GM19324 (cell line): ENCODE measurements around the gene CYB561D2.

Experiments
- ATAC-seq: cut with Tn5 transposase; IDR thresholded peaks from one replicate; pipeline ENCODE4 v1.9.1; 2021; ENCODE audit warnings: mild to moderate bottlenecking, moderate library complexity; ENCODE audit not compliant: unreplicated experiment, low FRiP score

Gene CYB561D2

GRCh38 chr3:50385754-50386153, 35.1 kb downstream of the CYB561D2 start:
- ATAC-seq = no peak

- no peak for ATAC-seq
Observed at GRCh38 chr3:50388016-50388719, 37.5 kb downstream of the CYB561D2 start.

GRCh38 chr3:50388720-50389413, 38.2 kb downstream of the CYB561D2 start:
- no peak for ATAC-seq

GRCh38 chr3:50389414-50389767, 38.7 kb downstream of the CYB561D2 start:
- no peak for ATAC-seq

GRCh38 chr3:50390508-50391224, 40.0 kb downstream of the CYB561D2 start:
- ATAC-seq = no peak

GRCh38 chr3:50392101-50392715, 41.5 kb downstream of the CYB561D2 start:
- ATAC-seq = no peak

- no peak for ATAC-seq
Observed at GRCh38 chr3:50393061-50393460, 42.4 kb downstream of the CYB561D2 start.

- no peak for ATAC-seq
Observed at GRCh38 chr3:50395070-50395860, 44.6 kb downstream of the CYB561D2 start.

GRCh38 chr3:50396502-50396901, 45.8 kb downstream of the CYB561D2 start:
- no peak for ATAC-seq

GRCh38 chr3:50401978-50402595, 51.4 kb downstream of the CYB561D2 start:
- no peak for ATAC-seq
